Measurements from ENCODE around the gene TREH.

GRCh38 chr11:118640332-118641154 lies 38.9 kb downstream of the TREH start:
- TF ChIP-seq, protein P1, sequence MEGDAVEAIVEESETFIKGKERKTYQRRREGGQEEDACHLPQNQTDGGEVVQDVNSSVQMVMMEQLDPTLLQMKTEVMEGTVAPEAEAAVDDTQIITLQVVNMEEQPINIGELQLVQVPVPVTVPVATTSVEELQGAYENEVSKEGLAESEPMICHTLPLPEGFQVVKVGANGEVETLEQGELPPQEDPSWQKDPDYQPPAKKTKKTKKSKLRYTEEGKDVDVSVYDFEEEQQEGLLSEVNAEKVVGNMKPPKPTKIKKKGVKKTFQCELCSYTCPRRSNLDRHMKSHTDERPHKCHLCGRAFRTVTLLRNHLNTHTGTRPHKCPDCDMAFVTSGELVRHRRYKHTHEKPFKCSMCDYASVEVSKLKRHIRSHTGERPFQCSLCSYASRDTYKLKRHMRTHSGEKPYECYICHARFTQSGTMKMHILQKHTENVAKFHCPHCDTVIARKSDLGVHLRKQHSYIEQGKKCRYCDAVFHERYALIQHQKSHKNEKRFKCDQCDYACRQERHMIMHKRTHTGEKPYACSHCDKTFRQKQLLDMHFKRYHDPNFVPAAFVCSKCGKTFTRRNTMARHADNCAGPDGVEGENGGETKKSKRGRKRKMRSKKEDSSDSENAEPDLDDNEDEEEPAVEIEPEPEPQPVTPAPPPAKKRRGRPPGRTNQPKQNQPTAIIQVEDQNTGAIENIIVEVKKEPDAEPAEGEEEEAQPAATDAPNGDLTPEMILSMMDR (conservative IDR thresholded peaks at IDR 0.05; ENCODE audit: low read length): no peak
- no peak for TF ChIP-seq EZH2phosphoT487 (IDR thresholded peaks at IDR 0.05; ENCODE audit: borderline replicate concordance, low read depth, low read length)
